ENCODE data around the gene CFAP91. TPM values are rescaled to one million over a fixed set of nuclear protein-coding genes. Genes with fewer than 3 reads are reported as not detected.

The CFAP91 gene
- total RNA-seq, 2 experiments from 2014 or later: not detected

DNA sequence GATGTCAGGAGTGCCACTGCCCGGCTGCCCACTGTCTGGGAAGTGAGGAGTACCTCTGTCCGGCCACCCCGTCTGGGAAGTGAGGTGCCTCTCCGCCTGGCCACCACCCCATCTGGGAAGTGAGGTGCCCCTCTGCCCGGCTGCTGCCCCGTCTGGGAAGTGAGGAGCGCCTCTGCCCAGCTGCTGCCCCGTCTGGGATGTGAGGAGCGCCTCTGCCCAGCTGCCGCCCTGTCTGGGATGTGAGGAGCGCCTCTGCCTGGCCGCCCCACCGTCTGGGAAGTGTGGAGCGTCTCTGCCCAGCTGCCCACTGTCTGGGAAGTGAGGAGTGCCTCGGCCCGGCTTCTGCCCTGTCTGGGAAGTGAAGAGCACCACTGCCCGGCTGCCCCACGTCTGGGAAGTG lies 28.9 kb upstream of the CFAP91 start:
- H3K9me2 ChIP-seq (ENCODE audit: insufficient read depth, low read length): no peaks in the 10 kb centered on the region
- intact Hi-C loops (cut with micrococcal nuclease; ENCODE audit: unreplicated experiment): loop anchor here (10.0 kb wide), 1 partner anchor 429 kb away; the partner anchor contains the start of gene B4GALT4
- H3K27ac ChIP-seq (ENCODE audit: low read depth, low read length, poor library complexity, severe bottlenecking): no peak overlapping the region
- BruUV-seq (replicated peaks): no TSS peak
- H4K20me1 ChIP-seq (ENCODE audit: insufficient read depth, low read length): peaks cover 15% of the 10 kb centered on the region; the same call in 1 of the 2 replicates
- H3K4me1 ChIP-seq (ENCODE audit: insufficient read depth, low read length, poor library complexity, severe bottlenecking): peaks cover 22% of the 10 kb centered on the region
- ChIA-PET CTCF (ENCODE audit: unreplicated experiment) (no interaction called here), POLR2A (no interaction called here)
- H3K9me3 ChIP-seq (ENCODE audit: low read length): no peaks in the 10 kb centered on the region
- peaks cover 21% of the 10 kb centered on the region for H3K79me2 ChIP-seq (ENCODE audit: insufficient read depth, low read depth, low read length)
- peaks cover 68% of the 10 kb centered on the region for H3K36me3 ChIP-seq (ENCODE audit: insufficient read depth, low read length)
- TF ChIP-seq EZH2phosphoT487 (IDR thresholded peaks at IDR 0.05; ENCODE audit: borderline replicate concordance, low read depth, low read length) (no peak), CTCF (conservative IDR thresholded peaks at IDR 0.05; ENCODE audit: low read length) (no peak)
- DNase-seq (ENCODE audit: low spot score): no peak
- no peak overlapping the region for H3K4me2 ChIP-seq (ENCODE audit: low read length)
- no peak overlapping the region for H2AFZ ChIP-seq (ENCODE audit: low read length)
- no peak overlapping the region for H3K4me3 ChIP-seq (ENCODE audit: low read depth, low read length, poor library complexity, severe bottlenecking)

GRCh38 chr3:119675188-119675874 lies 27.5 kb upstream of the CFAP91 start:
- H3K27ac ChIP-seq (ENCODE audit: low read depth, low read length, poor library complexity, severe bottlenecking): no peak overlapping the region
- H3K79me2 ChIP-seq (ENCODE audit: insufficient read depth, low read depth, low read length): peaks cover 21% of the 10 kb centered on the region
- H3K4me2 ChIP-seq (ENCODE audit: low read length): peak overlapping the region; percentile 90

More at GRCh38 chr3:119675188-119675874, 27.5 kb upstream of the CFAP91 start:
- intact Hi-C loops (cut with micrococcal nuclease; ENCODE audit: unreplicated experiment): loop anchor here (5.0 to 10.0 kb wide), 2 partner anchors 431 to 672 kb away; partner anchors contain the start of genes B4GALT4 and LRRC58
- peaks cover 15% of the 10 kb centered on the region; the same call in 1 of the 2 replicates for H4K20me1 ChIP-seq (ENCODE audit: insufficient read depth, low read length)
- no peaks in the 10 kb centered on the region for H3K9me2 ChIP-seq (ENCODE audit: insufficient read depth, low read length)
- POLR2A ChIA-PET: interaction anchor here (0.7 to 1.4 kb wide), 10 partner anchors 8 to 1836 kb away, joined by 3 to 7 read pairs (median 4); partner anchors contain the start of gene TIMMDC1
- peaks cover 22% of the 10 kb centered on the region for H3K4me1 ChIP-seq (ENCODE audit: insufficient read depth, low read length, poor library complexity, severe bottlenecking)
- no peak overlapping the region for H2AFZ ChIP-seq (ENCODE audit: low read length)
- H3K9me3 ChIP-seq (ENCODE audit: low read length): no peaks in the 10 kb centered on the region
- TF ChIP-seq CTCF (conservative IDR thresholded peaks at IDR 0.05; ENCODE audit: low read length): no peak
- TF ChIP-seq EZH2phosphoT487 (IDR thresholded peaks at IDR 0.05; ENCODE audit: borderline replicate concordance, low read depth, low read length): no peak
- H3K36me3 ChIP-seq (ENCODE audit: insufficient read depth, low read length): peaks cover 54% of the 10 kb centered on the region
- no peak for DNase-seq (ENCODE audit: low spot score)
- no TSS peak for BruUV-seq (replicated peaks)
- CTCF ChIA-PET (ENCODE audit: unreplicated experiment): interaction anchor here (1.4 to 1.9 kb wide), 2 partner anchors 20 to 434 kb away, joined by 3 to 4 read pairs; no protein-coding TSS in a partner anchor
- peak overlapping the region; percentile 87 for H3K4me3 ChIP-seq (ENCODE audit: low read depth, low read length, poor library complexity, severe bottlenecking)

All from OCI-LY7 (cell line).